HG03520 (cell line): ENCODE results near the gene PODNL1.

Experiments used
- ATAC-seq: cut with Tn5 transposase; IDR thresholded peaks from one replicate; pipeline ENCODE4 v1.9.1; 2021; ENCODE audit warnings: mild to moderate bottlenecking, moderate library complexity; ENCODE audit not compliant: unreplicated experiment

The PODNL1 gene

DNA sequence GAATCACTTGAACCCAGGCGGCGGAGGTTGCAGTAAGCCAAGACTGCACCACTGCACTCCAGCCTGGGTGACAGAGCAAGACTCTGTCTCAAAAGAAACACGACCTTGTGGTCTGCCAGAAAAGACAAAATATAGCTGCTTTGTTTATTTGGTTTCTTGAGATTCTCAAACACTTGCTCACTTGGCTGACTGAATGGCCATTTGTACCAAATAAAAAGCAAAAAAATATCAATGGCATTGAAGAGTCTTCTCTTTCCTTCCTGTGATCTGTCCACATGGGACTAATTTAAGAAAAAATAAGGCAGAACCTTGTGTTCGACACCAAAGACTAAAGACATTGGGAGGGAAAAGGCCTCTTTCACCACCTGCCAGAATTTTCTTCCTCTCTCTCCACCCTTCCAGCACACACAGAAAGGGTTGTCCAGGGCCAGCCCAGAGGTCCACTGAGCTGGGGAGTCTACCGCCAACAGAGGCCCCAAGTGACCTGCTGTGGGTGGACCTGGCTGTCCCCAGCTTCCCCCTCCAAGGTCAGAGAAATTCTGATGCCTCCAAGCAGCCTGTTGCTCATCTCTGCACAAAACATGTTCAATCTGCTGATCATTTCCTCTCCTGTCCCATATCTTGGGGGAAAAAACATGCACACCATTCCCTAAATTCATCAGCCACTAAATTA is 38.2 kb downstream of the PODNL1 start:
- ATAC-seq, result no peak

DNA sequence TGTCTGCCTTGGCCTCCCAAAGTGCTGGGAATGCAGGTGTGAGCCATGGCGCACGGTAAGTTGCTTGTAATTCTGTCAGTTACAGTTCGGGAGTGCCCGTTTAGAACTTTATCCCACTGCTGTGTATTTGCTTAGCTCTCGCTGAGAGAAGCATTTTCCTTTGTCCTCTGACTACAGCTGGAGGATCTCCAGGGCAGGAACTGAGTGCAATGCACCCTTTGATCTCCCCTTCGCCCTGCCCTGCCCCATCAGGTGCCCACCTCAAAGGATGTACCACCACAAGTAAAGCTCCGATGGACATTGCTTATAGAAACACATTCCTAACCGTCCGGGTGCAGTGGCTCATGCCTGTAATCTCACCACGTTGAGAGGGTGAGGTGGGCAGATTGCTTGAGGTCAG is 38.8 kb downstream of the PODNL1 start:
- no peak for ATAC-seq

DNA sequence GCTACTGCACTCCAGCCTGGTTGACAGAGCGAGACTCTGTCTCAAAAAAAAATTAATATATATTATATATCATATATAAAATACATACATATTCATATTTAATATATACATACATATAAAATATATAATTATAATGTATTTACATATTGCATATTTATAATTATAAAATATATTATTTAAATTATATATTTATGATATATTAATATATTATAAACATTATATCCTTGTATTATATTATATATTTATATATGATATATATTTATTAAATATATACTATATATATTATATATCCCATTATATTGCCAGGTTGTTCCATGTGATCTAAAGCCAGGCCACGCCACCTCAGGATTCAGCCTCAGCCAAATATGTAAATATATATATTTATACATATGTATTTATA is 42.0 kb downstream of the PODNL1 start:
- no peak for ATAC-seq

DNA sequence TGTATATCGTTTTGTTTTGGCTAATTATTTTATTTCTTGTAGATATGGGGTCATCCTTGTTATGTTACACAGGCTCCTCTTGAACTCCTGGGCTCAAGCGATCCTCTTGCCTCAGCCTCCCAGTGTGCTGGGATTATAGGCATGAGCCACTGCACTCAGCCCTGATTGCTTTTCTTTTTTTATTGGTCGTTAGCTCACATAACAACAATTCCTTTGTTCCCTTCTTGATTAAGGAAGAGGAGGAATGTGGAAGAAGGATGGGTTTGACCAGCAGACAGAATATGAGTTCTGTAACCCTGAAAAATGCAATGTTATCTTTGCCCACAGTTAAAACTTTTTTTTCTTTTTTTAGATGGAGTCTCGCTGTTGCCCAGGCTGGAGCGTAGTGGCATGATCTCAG is 43.7 kb downstream of the PODNL1 start:
- ATAC-seq, result no peak

DNA sequence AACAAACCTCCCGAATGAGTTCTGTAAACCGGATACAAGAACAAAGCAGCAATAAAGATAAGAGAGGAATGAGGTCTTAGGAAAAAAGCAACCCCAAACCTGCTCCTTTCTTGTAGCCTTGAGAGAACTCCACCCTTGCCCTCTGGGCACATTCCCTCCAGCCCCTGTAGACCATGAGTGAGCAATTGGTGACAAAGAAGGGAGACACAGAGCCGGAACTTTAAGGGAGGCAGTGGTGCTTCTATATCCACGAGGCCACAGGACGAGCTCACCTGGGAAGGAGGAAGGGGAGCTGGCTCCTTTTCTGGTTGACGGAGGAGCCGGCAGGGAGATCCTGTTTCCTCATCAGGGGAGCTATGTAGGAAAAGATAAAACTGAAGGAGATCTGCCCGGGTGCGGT is 45.3 kb downstream of the PODNL1 start:
- no peak for ATAC-seq

GRCh38 chr19:13890136-13890535 is 48.1 kb downstream of the PODNL1 start:
- no peak for ATAC-seq

GRCh38 chr19:13888281-13888680 is 49.9 kb downstream of the PODNL1 start:
- ATAC-seq, result no peak

- ATAC-seq, result no peak
These were observed 50.7 kb downstream of the PODNL1 start for GRCh38 chr19:13887517-13887916.

- ATAC-seq, result no peak
These were observed 51.2 kb downstream of the PODNL1 start for GRCh38 chr19:13887018-13887436.

GRCh38 chr19:13885826-13886365 is 52.3 kb downstream of the PODNL1 start:
- no peak for ATAC-seq

- ATAC-seq, result no peak
These were observed 53.3 kb downstream of the PODNL1 start for GRCh38 chr19:13884726-13885591.

DNA sequence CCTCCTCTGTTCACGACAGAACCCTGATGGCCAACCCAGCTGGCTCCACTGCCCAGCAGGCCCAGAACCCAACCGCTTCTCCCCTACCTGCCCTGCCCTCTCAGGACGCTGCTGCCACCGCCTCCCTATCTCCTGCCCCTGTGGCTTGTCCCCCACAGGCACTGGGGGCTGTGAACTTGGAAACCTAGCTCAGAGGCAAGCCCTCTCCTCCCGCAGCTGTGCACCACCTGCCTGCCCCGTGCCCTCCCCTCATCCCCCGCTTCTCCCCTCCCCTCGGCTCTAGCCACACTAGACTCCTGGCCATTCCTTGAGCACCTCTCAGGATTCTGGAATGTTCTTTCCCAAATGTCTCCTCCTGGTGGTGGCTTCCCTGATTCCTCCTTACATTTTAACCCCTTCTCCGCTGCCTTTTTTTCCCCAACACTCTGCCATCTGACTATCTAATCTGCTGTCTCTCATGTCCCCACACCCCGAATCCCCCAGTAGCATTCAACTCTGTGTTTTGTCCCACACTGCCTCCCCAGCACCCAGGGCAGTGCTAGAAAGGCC is 54.6 kb downstream of the PODNL1 start:
- ATAC-seq, result no peak

DNA sequence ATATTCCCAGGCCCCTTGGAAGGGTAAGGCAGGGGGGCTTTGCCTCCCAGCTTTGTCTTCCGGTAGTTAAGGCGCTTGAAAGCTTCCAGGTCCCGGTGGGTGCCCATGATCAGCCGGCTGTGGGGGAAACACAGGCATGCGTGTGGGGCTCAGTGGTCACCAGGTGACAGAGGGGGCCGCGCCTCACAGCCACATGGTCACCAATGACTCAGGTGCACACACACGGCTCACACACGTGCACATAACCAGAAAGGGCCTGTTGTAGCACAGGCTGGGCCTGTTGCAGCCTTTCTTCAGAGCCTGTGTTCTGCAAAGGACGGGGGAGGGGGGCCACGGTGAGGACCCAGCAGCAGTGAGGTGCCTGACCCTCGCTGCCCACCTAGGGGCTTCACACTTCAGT is 55.4 kb downstream of the PODNL1 start:
- ATAC-seq, result no peak

DNA sequence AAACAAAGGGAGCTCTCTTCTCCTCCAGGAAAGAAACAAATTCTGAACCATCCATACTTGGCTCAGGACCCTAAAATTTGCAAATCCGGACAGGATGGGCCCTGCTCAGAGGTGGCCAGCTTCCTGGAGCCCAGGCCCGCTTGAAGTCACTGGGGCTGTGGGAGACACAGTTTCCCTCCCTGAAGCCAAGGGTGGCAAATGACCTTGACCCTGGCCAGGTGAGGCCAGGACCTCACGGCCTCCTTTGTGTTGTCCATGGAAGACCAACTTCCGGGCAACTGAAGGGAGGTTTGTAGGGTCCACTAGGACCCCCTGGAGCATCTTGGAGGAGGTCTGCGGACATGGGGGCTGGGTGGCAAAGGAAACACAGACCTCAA is 55.8 kb downstream of the PODNL1 start:
- no peak for ATAC-seq

DNA sequence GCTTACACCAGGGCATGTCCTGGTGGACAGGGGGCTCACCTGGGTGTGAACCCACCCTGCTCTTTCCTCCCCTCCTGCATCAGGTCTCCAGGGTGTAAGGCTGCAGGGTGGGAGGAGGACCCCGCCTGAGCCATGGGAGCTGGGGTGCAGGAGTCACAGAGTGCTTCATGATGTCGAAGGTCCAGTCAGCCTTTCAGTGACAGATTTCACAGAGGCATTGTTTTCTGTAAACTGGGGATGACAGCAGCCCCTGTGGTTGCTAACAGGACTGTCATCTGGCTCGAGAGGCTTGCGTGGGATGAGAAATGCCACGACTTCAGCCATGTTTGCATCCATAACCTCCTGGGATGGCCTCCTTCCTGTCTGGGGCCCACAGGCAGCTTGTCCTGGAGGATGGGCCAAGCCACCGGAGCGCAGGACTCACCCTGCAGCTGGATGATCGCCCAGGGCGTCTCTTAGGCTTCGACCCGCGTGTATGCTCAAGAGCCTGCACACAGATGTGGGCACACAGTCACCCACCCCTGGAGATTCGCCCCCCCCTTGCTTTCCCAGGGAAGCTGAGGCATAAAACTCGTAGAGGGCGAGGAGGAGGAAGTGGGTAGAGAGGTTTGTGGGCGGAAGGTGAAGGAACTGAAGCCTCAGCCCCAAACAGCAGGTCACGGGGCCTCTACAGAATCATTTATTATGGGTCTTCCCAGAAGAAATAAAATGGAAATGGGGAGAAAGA is 56.4 kb downstream of the PODNL1 start:
- ATAC-seq, result no peak

DNA sequence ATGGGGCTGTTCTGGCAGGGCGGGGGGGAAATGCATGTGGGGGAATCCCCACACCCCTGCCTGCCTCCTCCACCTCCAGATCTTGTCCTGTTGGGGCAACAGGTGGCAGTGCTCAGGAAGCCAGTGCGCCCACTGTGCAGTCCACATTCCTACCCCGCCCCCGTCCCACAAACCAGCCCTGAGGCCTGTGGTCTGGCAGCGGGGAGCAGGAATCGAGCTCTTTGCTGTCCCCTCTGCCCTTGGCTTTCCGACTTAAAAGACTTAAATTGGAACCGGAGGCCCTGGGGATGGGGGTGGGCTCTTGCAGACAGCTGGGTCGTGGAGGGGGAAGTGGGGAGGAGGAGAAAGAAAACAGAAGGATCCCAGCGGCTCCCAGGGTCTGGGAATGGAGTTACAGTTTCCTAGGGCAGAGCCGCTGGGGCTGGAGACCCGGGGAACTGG is 56.9 kb downstream of the PODNL1 start:
- no peak for ATAC-seq
